GM18907 (cell line): ENCODE results near the gene SMYD3.

Source experiments
- ATAC-seq: cut with Tn5 transposase; IDR thresholded peaks from one replicate; pipeline ENCODE4 v1.9.1; 2021; ENCODE audit warnings: mild to moderate bottlenecking, moderate library complexity; ENCODE audit not compliant: unreplicated experiment

The SMYD3 gene

GRCh38 chr1:246122071-246122470 is 385.0 kb downstream of the SMYD3 start:
- no peak for ATAC-seq

GRCh38 chr1:246121533-246121932 is 385.5 kb downstream of the SMYD3 start:
- no peak for ATAC-seq

- ATAC-seq = peak; percentile 96
Measured at GRCh38 chr1:246117066-246117791, 389.9 kb downstream of the SMYD3 start.

- no peak for ATAC-seq
Measured at GRCh38 chr1:246114369-246114768, 392.7 kb downstream of the SMYD3 start.

- no peak for ATAC-seq
Measured at GRCh38 chr1:246113555-246114095, 393.5 kb downstream of the SMYD3 start.

GRCh38 chr1:246111570-246111969 is 395.5 kb downstream of the SMYD3 start:
- no peak for ATAC-seq

- ATAC-seq = no peak
Measured at GRCh38 chr1:246110343-246111219, 396.5 kb downstream of the SMYD3 start.

GRCh38 chr1:246108278-246108925 is 398.7 kb downstream of the SMYD3 start:
- ATAC-seq = no peak

GRCh38 chr1:246107516-246108277 is 399.4 kb downstream of the SMYD3 start:
- ATAC-seq = no peak

- ATAC-seq = peak; percentile 90
Measured at GRCh38 chr1:246106342-246106763, 400.7 kb downstream of the SMYD3 start.

- ATAC-seq = no peak
Measured at GRCh38 chr1:246104927-246105326, 402.2 kb downstream of the SMYD3 start.

GRCh38 chr1:246099570-246099969 is 407.5 kb downstream of the SMYD3 start:
- no peak for ATAC-seq

GRCh38 chr1:246096356-246096755 is 410.7 kb downstream of the SMYD3 start:
- ATAC-seq = no peak

- no peak for ATAC-seq
Measured at GRCh38 chr1:246095443-246095842, 411.6 kb downstream of the SMYD3 start.

GRCh38 chr1:246093230-246093629 is 413.8 kb downstream of the SMYD3 start:
- no peak for ATAC-seq

- ATAC-seq = no peak
Measured at GRCh38 chr1:246092136-246092535, 414.9 kb downstream of the SMYD3 start.

GRCh38 chr1:246091477-246091876 is 415.6 kb downstream of the SMYD3 start:
- ATAC-seq = no peak

- no peak for ATAC-seq
Measured at GRCh38 chr1:246086191-246086590, 420.9 kb downstream of the SMYD3 start.

- ATAC-seq = no peak
Measured at GRCh38 chr1:246083416-246083815, 423.7 kb downstream of the SMYD3 start.

GRCh38 chr1:246081856-246082668 is 425.0 kb downstream of the SMYD3 start:
- no peak for ATAC-seq
